ENCODE measurements around the gene MYH11. TPM values are rescaled to one million over a fixed set of nuclear protein-coding genes. Genes with fewer than 3 reads are reported as not detected.

MYH11 gene
- total RNA-seq, 1 donor from 2014 or later = 102 TPM

DNA sequence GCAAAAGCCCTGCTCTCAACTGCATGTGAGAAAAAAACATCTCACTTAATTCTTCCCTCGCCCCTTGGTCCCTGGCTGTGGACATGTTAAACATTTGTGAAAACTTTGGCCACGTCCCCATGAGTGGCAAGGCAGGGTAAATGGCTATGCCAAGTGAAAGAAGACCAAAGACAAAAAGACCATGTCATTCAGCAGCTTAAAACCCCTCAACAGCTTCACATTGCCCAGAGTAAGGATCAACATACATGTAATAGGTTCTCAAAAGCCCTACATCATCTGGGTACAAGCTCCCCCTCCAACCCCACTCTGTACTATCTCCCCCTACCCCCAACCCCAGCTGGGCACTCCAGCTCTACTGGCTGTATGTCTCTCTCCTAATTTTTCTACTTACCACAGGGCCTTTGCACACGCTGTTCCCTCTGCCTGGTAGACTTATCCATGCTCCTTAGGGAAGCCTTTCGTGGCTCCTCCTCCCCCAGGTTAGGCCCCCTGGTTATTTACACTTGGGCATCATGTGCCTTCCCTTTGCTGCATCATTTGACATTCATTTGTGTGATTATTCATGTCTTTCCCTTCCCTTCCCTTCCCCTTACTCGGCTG is 131.1 kb downstream of the MYH11 start:
- no peak overlapping the region for H3K27ac ChIP-seq
- H3K27me3 ChIP-seq (ENCODE audit: low read depth) = no peaks in the 10 kb centered on the region
- TF ChIP-seq, protein P1, sequence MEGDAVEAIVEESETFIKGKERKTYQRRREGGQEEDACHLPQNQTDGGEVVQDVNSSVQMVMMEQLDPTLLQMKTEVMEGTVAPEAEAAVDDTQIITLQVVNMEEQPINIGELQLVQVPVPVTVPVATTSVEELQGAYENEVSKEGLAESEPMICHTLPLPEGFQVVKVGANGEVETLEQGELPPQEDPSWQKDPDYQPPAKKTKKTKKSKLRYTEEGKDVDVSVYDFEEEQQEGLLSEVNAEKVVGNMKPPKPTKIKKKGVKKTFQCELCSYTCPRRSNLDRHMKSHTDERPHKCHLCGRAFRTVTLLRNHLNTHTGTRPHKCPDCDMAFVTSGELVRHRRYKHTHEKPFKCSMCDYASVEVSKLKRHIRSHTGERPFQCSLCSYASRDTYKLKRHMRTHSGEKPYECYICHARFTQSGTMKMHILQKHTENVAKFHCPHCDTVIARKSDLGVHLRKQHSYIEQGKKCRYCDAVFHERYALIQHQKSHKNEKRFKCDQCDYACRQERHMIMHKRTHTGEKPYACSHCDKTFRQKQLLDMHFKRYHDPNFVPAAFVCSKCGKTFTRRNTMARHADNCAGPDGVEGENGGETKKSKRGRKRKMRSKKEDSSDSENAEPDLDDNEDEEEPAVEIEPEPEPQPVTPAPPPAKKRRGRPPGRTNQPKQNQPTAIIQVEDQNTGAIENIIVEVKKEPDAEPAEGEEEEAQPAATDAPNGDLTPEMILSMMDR (IDR thresholded peaks at IDR 0.05) = no peak
- intact Hi-C loops (cut with DNase I) = no loop called here
- no peaks in the 10 kb centered on the region for H3K4me1 ChIP-seq
- no peak overlapping the region for H3K4me3 ChIP-seq
- H3K9me3 ChIP-seq = no peaks in the 10 kb centered on the region
- no peak for ATAC-seq
- no peak for DNase-seq
- H3K36me3 ChIP-seq = peaks cover 59% of the 10 kb centered on the region

DNA sequence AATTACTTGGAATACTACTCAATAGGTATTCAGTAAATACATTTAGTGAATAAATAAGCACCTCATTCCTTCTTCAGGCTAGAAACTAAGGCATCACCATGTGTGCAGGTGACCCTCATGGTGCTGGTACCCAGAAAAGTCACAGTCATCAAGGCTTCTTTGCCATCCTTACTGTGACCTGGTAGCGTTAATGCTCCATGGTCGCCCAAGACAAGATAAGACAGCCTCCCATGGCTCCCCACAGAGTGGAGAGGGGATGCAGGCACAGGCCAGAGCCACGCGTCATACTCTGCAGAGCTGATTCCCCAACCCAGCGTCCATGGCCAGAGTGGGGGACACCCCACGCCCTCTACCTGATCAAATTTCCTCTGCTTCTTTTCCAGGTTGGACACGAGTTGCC is 133.0 kb downstream of the MYH11 start:
- intact Hi-C loops (cut with DNase I) = no loop called here
- Histone ChIP-seq H3K4me3 (no peak overlapping the region), H3K27me3 (ENCODE audit: low read depth) (no peaks in the 10 kb centered on the region), H3K27ac (no peak overlapping the region), H3K9me3 (no peaks in the 10 kb centered on the region), H3K36me3 (peaks cover 77% of the 10 kb centered on the region), H3K4me1 (no peaks in the 10 kb centered on the region)
- ATAC-seq (peak in 1 of 2 donors; percentile 12), DNase-seq (no peak)
- TF ChIP-seq, protein P1 (IDR thresholded peaks at IDR 0.05) = no peak

GRCh38 chr16:15721018-15721417 is 135.8 kb downstream of the MYH11 start:
- Histone ChIP-seq H3K27ac (no peak overlapping the region), H3K9me3 (no peaks in the 10 kb centered on the region), H3K4me3 (no peak overlapping the region), H3K4me1 (no peaks in the 10 kb centered on the region), H3K27me3 (ENCODE audit: low read depth) (no peaks in the 10 kb centered on the region), H3K36me3 (peaks cover 88% of the 10 kb centered on the region)
- TF ChIP-seq, protein P1 (IDR thresholded peaks at IDR 0.05) = no peak
- intact Hi-C loops (cut with DNase I) = no loop called here
- no peak for ATAC-seq
- DNase-seq = no peak

- intact Hi-C loops (cut with DNase I) = no loop called here
- TF ChIP-seq, protein P1 (IDR thresholded peaks at IDR 0.05) = no peak
- Histone ChIP-seq H3K9me3 (no peaks in the 10 kb centered on the region), H3K27me3 (ENCODE audit: low read depth) (no peaks in the 10 kb centered on the region), H3K27ac (no peak overlapping the region), H3K4me3 (no peak overlapping the region), H3K4me1 (no peaks in the 10 kb centered on the region), H3K36me3 (peaks cover 67% of the 10 kb centered on the region)
- DNase-seq (no peak), ATAC-seq (no peak)
Observed at GRCh38 chr16:15716694-15717447, 140.0 kb downstream of the MYH11 start.

DNA sequence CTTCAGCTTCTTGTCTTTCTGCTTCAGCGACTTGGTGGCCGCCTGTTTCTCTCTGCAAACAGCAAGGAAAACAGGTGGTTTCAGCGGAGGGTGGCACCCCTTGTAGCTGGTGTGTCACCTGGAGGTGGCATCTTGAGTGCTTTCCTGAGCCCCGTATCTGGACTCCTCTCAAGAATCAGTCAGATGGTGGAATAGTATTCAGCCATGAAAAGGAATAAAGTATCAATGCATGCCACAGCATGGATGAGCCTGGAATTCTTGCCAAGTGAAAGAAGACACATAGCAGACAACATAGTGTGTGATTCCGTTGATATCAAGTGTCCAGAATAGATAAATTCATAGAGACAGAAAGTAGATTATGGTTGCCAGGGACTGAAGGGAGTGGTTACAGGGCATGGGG is 141.6 kb downstream of the MYH11 start:
- Histone ChIP-seq H3K36me3 (peaks cover 55% of the 10 kb centered on the region), H3K27me3 (ENCODE audit: low read depth) (no peaks in the 10 kb centered on the region), H3K4me3 (no peak overlapping the region), H3K4me1 (no peaks in the 10 kb centered on the region), H3K27ac (no peak overlapping the region), H3K9me3 (no peaks in the 10 kb centered on the region)
- no peak for ATAC-seq
- intact Hi-C loops (cut with DNase I) = no loop called here
- TF ChIP-seq, protein P1 (IDR thresholded peaks at IDR 0.05) = no peak
- no peak for DNase-seq
